Panc1 (cell line): ENCODE measurements around the gene NAAA.
"Not testable (repeated sequence)": the region's sequence is repeated elsewhere in the genome, so short reads cannot be mapped to it uniquely, and the experiment has no call there.

Experiments used
- POLR2AphosphoS5 ChIP-seq: IDR thresholded peaks from 2 replicates; pipeline ENCODE4 v1.6.1; 2012; ENCODE audit warnings: mild to moderate bottlenecking, low read depth, low read length, moderate library complexity
- SIN3A ChIP-seq: IDR thresholded peaks from 2 replicates; pipeline ENCODE4 v1.6.1; 2012; ENCODE audit warnings: low read depth, mild to moderate bottlenecking, low read length, moderate library complexity, borderline replicate concordance; ENCODE audit not compliant: insufficient read depth
- TF ChIP-seq, protein P1 (sequence below): fragments of 450-650 bp; IDR thresholded peaks from 2 replicates; pipeline ENCODE4 v1.5.1; 2017; ENCODE audit warnings: mild to moderate bottlenecking

DNA sequence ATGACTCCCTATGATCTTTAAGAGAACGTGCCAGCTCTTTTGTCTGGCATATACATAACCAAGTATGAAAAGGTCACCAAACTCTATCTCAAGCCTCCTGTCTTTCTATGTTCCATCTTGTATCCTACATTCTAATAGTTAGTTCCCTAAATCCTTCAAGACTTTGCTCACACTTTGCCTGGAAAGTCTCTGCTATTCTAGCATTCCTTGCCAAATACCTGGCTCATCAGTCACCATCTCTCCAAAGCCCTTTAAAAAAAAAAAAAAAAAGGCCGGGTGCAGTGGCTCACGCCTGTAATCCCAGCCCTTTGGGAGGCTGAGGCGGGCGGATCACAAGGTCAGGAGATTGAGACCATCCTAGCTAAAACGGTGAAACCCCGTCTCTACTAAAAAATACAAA, 17.7 kb upstream of the NAAA start:
- not testable (repeated sequence) for TF ChIP-seq POLR2AphosphoS5, SIN3A
- TF ChIP-seq, protein P1, sequence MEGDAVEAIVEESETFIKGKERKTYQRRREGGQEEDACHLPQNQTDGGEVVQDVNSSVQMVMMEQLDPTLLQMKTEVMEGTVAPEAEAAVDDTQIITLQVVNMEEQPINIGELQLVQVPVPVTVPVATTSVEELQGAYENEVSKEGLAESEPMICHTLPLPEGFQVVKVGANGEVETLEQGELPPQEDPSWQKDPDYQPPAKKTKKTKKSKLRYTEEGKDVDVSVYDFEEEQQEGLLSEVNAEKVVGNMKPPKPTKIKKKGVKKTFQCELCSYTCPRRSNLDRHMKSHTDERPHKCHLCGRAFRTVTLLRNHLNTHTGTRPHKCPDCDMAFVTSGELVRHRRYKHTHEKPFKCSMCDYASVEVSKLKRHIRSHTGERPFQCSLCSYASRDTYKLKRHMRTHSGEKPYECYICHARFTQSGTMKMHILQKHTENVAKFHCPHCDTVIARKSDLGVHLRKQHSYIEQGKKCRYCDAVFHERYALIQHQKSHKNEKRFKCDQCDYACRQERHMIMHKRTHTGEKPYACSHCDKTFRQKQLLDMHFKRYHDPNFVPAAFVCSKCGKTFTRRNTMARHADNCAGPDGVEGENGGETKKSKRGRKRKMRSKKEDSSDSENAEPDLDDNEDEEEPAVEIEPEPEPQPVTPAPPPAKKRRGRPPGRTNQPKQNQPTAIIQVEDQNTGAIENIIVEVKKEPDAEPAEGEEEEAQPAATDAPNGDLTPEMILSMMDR = not testable (repeated sequence)
